MCF 10A (cell line): ENCODE data around the gene CDC14B. TPM values are rescaled to one million over a fixed set of nuclear protein-coding genes. Genes with fewer than 3 reads are reported as not detected.
"Not testable (repeated sequence)": the region's sequence is repeated elsewhere in the genome, so short reads cannot be mapped to it uniquely, and the experiment has no call there.

Experiments
- BruUV-seq: library from RNA; stranded (reverse); fragments of 400-500 nt; replicated peaks from 2 replicates; lab custom pipeline; 2021; lab: Mats Ljungman, UMichigan
- CTCF ChIA-PET: fragments of 300-600 bp; sonication (Branson Sonifier 250); formaldehyde crosslinking; extraction: SDS; loops from one replicate; lab custom pipeline; 2021; ENCODE audit warnings: antibody characterized with exemption, inconsistent platforms; lab: Yijun Ruan, JAX
- POLR2A ChIA-PET: fragments of 300-600, 350-650 bp; sonication (Branson Sonifier 250); formaldehyde crosslinking; extraction: SDS; loops from one replicate; lab custom pipeline; 2020; ENCODE audit warnings: antibody characterized with exemption, inconsistent platforms; lab: Yijun Ruan, JAX
- DNase-seq: peaks from one replicate; pipeline ENCODE4 v3.0.0-alpha.2; 2018; ENCODE audit not compliant: unreplicated experiment
- H3K27ac Mint-ChIP-seq: one replicate; pipeline ENCODE4 v1.8.0; 2022; ENCODE audit warnings: mild to moderate bottlenecking, low read depth, mixed read lengths; ENCODE audit not compliant: unreplicated experiment
- H3K27me3 Mint-ChIP-seq: one replicate; pipeline ENCODE4 v1.8.0; 2022; ENCODE audit warnings: mixed read lengths; ENCODE audit not compliant: insufficient read depth, unreplicated experiment
- H3K36me3 Mint-ChIP-seq: one replicate; pipeline ENCODE4 v1.8.0; 2022; ENCODE audit warnings: mild to moderate bottlenecking, moderate library complexity, mixed read lengths; ENCODE audit not compliant: insufficient read depth, unreplicated experiment
- H3K4me1 Mint-ChIP-seq: one replicate; pipeline ENCODE4 v1.8.0; 2022; ENCODE audit warnings: mixed read lengths; ENCODE audit not compliant: insufficient read depth, unreplicated experiment
- H3K4me3 Mint-ChIP-seq: one replicate; pipeline ENCODE4 v1.8.0; 2022; ENCODE audit warnings: mild to moderate bottlenecking, moderate library complexity, mixed read lengths; ENCODE audit not compliant: unreplicated experiment
- H3K9me3 Mint-ChIP-seq: one replicate; pipeline ENCODE4 v1.8.0; 2022; ENCODE audit warnings: mixed read lengths; ENCODE audit not compliant: unreplicated experiment
- intact Hi-C: fragments of 100-400 bp; cut with micrococcal nuclease; formaldehyde crosslinking; loops from 2 replicates; pipeline ENCODE4 v1.14.1; 2022
- total RNA-seq: library from RNA; stranded (reverse); gene quantifications from 2 replicates; pipeline ENCODE4 v1.2.3, GENCODE V29; 2022
- TF ChIP-seq, protein P1 (sequence below): fragments of 200-600 bp; IDR thresholded peaks from one replicate; pipeline ENCODE4 v1.8.0; 2022; ENCODE audit warnings: antibody characterized with exemption, mild to moderate bottlenecking; ENCODE audit not compliant: unreplicated experiment

The CDC14B gene
- total RNA-seq, 1 experiment from 2014 or later, result 7.0 TPM

DNA sequence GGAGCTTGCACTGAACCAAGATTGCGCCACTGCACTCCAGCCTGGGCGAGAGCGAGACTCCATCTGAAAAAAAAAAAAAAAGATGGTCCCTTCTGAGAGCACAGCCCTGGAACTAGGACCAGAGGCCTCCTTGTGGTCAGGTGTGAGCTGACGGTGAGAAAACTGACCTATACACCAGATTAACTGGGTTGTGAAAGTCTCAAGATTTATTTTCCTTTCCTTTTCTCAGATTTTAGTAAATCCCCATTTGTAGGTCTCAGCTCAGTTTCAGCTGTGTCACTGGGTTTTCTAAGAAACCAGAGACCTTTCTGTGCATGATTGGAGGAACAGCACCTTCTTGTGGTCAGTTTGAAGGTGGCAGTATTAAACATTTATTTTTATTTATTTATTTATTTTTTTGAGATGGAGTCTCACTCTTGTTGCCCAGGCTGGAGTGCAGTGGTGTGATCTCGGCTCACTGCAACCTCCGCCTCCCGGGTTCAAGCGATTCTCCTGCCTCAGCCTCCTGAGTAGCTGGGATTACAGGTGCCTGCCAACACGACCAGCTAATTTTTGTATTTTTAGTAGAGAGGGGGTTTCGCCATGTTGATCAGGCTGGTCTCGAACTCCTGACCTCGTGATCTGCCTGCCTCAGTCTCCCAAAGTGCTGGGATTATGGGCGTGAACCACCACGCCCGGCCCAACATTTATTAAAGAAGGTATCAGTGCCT lies 47.2 kb upstream of the CDC14B start:
- not testable (repeated sequence) for H3K4me3 Mint-ChIP-seq, H3K27ac Mint-ChIP-seq, BruUV-seq, H3K9me3 Mint-ChIP-seq, H3K4me1 Mint-ChIP-seq, H3K36me3 Mint-ChIP-seq, H3K27me3 Mint-ChIP-seq
- peak; percentile 71 for DNase-seq
- CTCF ChIA-PET, result interaction anchor here (0.6 to 3.8 kb wide), 26 partner anchors 8 to 1516 kb away, joined by 3 to 24 read pairs (median 4); partner anchors contain the start of genes HABP4 and PRXL2C
- POLR2A ChIA-PET, result interaction anchor here (1.3 to 1.5 kb wide), 2 partner anchors 12 to 339 kb away, joined by 4 to 10 read pairs; partner anchors contain the start of gene PRXL2C
- intact Hi-C loops, result loop anchor here (5.0 kb wide), 2 partner anchors 340 to 435 kb away; no protein-coding TSS in a partner anchor
- TF ChIP-seq, protein P1, sequence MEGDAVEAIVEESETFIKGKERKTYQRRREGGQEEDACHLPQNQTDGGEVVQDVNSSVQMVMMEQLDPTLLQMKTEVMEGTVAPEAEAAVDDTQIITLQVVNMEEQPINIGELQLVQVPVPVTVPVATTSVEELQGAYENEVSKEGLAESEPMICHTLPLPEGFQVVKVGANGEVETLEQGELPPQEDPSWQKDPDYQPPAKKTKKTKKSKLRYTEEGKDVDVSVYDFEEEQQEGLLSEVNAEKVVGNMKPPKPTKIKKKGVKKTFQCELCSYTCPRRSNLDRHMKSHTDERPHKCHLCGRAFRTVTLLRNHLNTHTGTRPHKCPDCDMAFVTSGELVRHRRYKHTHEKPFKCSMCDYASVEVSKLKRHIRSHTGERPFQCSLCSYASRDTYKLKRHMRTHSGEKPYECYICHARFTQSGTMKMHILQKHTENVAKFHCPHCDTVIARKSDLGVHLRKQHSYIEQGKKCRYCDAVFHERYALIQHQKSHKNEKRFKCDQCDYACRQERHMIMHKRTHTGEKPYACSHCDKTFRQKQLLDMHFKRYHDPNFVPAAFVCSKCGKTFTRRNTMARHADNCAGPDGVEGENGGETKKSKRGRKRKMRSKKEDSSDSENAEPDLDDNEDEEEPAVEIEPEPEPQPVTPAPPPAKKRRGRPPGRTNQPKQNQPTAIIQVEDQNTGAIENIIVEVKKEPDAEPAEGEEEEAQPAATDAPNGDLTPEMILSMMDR, result peak; percentile 69

DNA sequence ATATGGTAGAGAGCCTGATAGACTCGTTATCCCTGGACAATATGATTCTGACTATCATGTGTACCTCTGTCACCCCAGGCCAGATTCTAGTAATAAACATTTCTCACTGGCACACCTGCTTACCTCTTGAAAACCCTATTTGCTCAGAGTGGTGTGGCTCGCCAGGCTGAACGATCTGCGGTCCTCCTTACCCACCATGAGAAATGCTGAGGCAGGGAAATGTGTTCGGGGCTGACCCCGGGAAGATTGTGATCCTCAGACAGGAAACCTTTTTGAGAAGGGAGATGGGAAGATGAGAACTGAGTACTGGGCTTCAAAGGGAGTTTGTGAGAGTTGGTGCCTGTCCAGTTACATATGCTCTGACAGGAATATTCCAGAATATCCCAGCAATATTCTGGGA lies 46.1 kb upstream of the CDC14B start:
- Mint-ChIP-seq H3K4me3 (no peak overlapping the region), H3K4me1 (no peaks in the 10 kb centered on the region), H3K9me3 (no peaks in the 10 kb centered on the region), H3K36me3 (no peaks in the 10 kb centered on the region), H3K27me3 (no peaks in the 10 kb centered on the region), H3K27ac (no peak overlapping the region)
- ChIA-PET CTCF (interaction anchor here (0.6 to 3.8 kb wide), 13 partner anchors 9 to 1515 kb away, joined by 3 to 24 read pairs (median 4); partner anchors contain the start of genes HABP4 and PRXL2C), POLR2A (no interaction called here)
- BruUV-seq, result no TSS peak
- DNase-seq, result no peak
- TF ChIP-seq, protein P1, result no peak
- intact Hi-C loops, result loop anchor here (5.0 kb wide), 2 partner anchors 338 to 433 kb away; no protein-coding TSS in a partner anchor

DNA sequence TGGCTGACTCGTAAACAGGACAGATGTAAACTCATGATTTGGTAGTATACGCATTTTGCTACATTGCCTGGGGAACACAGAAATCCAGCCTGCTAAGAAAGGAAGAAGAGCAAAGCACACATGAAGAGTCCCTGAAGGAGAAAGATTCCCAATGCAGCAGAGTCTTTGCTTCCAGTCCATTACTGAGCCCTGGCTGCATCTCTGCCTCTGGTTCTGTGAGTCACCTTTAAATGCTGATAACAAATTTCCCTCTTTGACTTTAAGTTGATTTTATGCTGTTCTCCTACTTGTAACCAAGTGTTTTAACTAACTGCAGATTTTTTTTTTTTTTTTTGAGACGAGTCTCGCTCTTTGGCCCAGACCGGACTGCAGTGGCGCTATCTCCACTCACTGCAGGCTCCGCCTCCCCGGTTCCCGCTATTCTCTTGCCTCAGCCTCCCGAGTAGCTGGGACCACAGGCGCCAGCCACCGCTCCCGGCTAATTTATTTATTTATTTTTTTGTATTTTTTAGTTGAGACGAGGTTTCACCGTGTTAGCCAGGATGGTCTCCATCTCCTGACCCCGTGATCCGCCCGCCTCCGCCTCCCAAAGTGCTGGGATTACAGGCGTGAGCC lies 44.0 kb upstream of the CDC14B start:
- Mint-ChIP-seq H3K4me3 (no peak overlapping the region), H3K4me1 (no peaks in the 10 kb centered on the region), H3K27me3 (no peaks in the 10 kb centered on the region), H3K9me3 (no peaks in the 10 kb centered on the region), H3K27ac (no peak overlapping the region), H3K36me3 (no peaks in the 10 kb centered on the region)
- POLR2A ChIA-PET, result interaction anchor here (0.8 kb wide), 1 partner anchor 11 kb away, joined by 3 read pairs; no protein-coding TSS in a partner anchor
- TF ChIP-seq, protein P1, result no peak
- no TSS peak for BruUV-seq
- intact Hi-C loops, result no loop called here
- DNase-seq, result no peak
- CTCF ChIA-PET, result no interaction called here

DNA sequence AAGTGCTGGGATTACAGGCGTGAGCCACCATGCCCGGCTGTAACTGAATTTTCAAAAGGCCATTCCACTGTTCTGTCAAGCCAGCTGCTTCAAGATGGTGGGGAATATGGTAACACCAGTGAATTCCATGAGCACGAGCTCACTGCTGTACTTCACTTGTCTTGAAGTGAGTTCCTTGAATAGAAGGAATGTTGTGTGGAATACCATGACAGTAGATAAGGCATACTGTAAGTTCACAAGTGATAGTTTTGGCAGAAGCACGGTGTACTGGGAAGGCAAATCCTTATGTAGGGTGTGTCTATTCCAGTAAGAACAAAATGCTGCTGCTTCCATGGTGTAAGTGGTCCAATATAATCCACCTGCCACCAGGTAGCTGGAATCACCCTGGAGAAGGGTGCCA lies 42.1 kb upstream of the CDC14B start:
- ChIA-PET POLR2A (no interaction called here), CTCF (interaction anchor here (0.7 kb wide), 1 partner anchor 337 kb away, joined by 3 read pairs; no protein-coding TSS in a partner anchor)
- H3K9me3 Mint-ChIP-seq, result no peaks in the 10 kb centered on the region
- DNase-seq, result no peak
- intact Hi-C loops, result no loop called here
- H3K4me3 Mint-ChIP-seq, result no peak overlapping the region
- H3K27ac Mint-ChIP-seq, result no peak overlapping the region
- TF ChIP-seq, protein P1, result no peak
- peaks cover 7% of the 10 kb centered on the region for H3K4me1 Mint-ChIP-seq
- no peaks in the 10 kb centered on the region for H3K36me3 Mint-ChIP-seq
- H3K27me3 Mint-ChIP-seq, result no peaks in the 10 kb centered on the region
- BruUV-seq, result no TSS peak
